ENCODE measurements around the gene VPREB3.

Gene VPREB3, protein sequence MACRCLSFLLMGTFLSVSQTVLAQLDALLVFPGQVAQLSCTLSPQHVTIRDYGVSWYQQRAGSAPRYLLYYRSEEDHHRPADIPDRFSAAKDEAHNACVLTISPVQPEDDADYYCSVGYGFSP

DNA sequence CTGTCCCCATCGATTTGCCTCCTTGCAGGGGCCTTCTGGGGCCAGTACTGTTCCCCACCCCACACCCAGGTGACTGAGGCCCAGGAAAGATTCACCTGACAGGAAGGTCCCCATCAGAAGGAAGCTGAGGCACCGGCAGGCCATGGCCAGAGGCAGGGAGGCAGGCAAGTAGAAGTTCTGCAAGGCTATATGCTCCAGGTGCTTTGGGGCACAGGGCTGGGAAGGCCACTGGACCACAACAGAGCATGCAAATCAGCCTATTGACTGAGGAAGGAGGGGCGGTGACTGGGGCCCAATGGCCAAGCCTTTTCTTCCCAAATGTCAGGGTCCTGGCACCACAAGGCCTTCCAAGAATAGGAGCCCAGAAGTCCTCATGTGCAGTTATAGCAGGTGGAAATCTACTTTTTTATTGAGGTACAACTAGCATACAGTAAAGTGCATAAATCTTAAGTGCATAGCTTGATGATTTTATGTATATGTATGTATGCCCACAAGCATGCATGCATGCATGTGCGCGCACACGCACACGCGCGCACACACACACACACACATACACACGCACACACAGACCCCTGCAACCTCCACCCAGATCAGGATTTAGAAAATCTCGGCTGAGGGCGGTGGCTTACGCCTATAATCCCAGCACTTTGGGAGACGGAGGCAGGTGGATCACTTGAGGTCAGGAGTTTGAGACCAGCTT lies at the start of gene VPREB3:
Gene VPREB3, minus strand, starts transcription at position 206 of the 700 bp plus-strand sequence. Its CDS starts 62 bp downstream, at position 144.
- no peak for DNase-seq (ENCODE audit: low spot score)

DNA sequence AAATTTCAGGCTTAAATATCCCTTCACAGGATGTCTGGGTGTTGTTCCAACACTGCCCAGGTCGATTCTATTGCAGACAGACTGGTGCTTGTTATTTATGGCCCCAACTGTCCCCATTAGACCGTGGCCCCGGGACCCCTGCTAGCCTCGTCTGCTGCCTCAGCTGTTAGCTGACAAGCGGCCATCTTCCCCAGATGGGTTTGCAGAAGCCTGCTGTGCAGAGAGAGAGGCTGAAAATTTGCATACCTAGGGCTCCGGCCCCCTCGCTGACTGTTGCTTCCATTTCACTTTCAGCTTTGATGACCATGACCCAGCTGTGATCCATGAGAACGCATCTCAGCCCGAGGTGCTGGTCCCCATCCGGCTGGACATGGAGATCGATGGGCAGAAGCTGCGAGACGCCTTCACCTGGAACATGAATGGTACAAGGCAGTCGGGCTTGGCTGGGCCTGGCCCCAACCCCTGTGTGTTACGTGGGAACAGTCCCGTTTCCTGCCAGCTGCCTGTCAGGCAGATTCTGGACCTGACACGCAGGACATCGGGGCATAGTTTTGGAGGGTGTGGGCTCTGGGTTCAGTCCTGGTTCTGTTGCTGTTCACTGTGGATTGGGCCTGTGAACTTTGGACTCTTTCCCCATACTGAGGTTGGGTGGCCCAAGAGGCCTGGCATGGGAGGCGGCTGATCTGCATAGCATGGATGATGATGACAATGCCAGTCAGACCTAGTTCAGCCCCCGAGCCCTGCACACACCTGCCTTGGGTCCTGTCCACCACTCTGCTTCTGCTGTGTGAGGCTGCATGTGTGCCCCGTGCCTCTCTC lies 49.0 kb upstream of the VPREB3 start:
- DNase-seq (ENCODE audit: low spot score), result no peak

DNA sequence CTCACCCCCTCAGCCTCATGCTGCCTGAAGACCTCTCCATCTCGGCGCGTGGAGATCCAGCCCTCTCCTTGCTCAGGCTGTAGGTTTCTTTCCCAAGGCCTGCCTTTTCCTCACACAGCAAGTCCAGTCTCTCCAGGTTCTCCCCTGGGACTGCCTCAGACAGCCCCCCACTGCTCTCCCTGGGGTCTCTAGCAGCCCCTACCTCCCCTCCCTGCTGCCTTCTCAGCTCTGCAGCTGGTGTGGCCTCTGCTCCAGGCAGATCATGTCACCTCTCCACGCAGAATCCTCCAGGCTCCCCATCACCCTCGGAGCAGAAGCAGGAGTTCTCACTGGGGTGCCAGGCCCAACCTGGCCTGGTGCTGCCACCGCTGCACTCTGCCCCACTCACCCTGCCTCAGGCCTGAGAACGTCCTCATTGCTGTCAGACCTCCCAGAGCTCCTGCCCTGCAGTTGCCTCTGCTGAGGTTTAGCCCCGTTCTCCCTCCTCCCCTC lies 47.7 kb upstream of the VPREB3 start:
- no peak for DNase-seq (ENCODE audit: low spot score)

DNA sequence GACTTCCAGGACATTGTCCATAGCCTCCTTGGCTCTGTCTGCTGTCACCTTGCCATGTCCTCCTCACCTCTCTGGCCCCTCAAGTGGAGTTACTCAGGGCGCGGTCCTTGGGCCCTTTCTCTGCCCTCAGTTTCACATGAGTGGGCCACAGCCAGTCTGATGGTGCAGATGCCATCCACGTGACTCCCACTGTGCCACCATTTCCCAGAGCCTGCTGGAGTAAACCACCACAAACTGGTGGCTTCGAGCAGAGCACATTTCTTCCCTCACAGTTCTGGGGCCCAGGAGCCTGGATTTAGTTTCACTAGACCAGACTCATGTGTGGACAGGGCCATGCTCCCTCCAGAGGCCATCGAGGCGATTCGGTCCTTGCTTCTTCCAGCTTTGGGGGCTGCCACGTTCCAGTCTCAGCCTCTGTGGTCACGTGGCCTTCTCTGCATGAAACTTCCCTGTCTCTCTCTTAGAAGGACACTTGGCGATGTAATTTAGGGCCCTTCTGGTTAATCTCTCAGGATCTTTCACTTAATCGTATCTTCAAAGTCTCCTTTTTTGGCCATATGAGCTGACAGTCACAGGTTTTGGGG lies 47.1 kb upstream of the VPREB3 start:
- no peak for DNase-seq (ENCODE audit: low spot score)

DNA sequence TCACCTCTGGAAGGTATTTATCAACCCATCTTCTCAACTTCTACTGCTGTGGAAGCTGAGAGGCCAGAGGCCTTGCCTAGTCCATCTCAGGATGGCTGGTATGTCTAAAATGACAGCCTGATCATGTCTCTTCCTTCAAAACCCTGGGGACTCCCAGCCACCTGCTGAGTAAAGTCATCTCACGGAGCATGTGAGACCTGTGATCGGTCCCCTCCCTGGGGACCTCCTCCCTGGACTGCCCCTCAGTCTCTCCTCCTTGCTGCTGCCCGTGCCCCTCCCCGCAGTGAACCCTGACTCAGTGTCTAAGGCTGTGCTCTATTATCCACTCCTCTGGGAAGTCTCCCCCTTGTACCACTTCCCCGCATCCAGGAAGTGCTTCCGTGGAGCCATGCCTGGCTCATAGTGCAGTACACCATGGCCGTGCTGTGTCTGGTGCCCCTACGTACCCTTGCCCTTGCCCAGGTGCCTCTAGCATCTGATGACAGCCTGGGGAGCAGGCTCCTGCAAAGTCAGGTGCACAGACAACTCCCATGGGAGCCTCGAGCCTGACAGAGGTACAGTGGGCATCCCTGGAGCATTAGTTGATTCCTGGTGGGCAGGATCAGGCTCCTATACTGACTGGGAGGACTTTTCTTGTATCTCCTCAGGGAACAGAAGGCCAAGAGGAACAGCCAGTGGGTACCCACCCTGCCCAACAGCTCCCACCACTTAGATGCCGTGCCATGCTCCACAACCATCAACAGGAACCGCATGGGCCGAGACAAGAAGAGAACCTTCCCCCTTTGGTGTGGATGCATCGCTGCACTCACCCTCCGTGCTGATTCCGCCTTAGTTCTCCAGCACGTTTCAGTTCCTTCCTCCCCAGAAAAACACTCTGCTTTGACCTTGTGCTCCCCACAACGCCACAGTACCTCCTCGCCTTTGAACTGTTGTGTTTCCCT lies 46.3 kb upstream of the VPREB3 start:
- DNase-seq (ENCODE audit: low spot score), result no peak

DNA sequence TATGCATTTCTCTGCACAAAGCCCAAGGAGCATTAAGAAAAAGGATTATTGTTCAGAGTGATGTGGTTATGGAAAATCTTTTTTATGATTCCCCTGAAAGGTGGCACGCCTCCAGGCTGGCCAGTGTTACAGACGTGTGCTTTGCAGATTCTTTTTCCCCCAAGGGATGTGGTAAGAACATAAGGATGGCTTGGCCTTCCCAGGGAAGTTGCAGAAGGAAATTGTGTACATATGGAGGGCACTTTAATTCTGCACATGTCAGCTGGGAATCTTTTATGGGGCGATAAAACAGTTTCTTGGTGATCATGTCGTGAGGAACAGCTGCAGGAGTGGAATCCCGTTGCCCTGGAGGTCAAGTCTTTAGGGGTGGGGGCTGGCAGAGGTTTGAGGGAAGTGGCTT lies 42.2 kb upstream of the VPREB3 start:
- DNase-seq (ENCODE audit: low spot score), result no peak

DNA sequence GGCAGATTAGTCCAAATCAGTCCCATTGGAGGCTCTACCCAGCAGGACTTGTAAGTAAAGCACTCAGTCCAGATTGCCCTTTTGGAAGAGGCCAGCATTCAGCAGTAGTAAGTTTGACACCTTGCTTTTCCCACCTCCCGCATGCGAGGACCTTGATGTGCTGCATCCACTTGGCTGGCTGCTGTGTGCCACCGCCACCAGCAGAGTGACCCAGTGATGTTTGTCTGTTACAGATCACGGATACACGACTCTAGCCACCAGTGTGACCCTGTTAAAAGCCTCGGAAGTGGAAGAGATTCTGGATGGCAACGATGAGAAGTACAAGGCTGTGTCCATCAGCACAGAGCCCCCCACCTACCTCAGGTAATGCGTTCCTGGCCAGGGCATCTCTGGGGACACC lies 39.1 kb upstream of the VPREB3 start:
- DNase-seq (ENCODE audit: low spot score), result no peak

DNA sequence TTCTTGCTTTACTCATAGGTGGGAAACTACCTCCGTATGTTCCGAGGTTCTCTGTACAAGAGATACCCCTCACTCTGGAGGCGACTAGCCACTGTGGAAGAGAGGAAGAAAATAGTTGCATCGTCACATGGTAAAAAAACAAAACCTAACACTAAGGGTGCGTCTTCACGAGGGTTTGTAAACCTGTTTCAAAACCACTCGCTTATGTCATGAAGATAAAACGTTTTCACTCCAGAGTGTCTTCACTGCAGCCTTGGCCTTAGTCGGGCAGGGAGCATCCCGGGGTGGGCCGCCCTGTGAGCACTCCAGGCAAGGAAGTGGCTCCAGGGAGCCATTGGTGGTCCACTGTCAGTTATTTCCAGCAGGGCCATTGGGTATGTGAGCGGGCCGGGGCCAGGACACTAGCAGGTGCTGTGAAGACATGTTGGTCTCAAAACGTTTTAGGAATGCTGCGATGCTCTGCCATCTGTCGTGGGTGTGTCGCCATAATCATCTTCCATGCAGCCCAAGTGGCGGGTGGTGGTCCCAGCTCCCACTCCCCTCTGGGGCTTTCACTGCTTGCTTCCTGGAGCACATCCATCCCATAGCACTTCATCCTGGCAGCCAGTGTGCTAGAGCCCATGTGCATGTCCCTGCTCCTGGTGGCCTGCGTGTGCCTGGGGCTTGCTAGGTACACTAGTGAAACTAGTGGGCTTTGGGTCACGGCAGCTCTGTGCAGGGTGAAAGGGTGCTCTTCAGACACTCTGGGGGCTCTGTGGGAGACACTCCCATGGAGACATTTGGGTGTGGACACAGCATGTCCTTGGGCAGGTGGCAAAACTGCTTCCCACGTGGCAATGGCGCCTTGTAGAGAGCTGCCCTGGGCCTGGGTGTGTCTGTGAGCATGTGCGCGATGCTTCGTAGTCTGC lies 37.8 kb upstream of the VPREB3 start:
- no peak for DNase-seq (ENCODE audit: low spot score)

DNA sequence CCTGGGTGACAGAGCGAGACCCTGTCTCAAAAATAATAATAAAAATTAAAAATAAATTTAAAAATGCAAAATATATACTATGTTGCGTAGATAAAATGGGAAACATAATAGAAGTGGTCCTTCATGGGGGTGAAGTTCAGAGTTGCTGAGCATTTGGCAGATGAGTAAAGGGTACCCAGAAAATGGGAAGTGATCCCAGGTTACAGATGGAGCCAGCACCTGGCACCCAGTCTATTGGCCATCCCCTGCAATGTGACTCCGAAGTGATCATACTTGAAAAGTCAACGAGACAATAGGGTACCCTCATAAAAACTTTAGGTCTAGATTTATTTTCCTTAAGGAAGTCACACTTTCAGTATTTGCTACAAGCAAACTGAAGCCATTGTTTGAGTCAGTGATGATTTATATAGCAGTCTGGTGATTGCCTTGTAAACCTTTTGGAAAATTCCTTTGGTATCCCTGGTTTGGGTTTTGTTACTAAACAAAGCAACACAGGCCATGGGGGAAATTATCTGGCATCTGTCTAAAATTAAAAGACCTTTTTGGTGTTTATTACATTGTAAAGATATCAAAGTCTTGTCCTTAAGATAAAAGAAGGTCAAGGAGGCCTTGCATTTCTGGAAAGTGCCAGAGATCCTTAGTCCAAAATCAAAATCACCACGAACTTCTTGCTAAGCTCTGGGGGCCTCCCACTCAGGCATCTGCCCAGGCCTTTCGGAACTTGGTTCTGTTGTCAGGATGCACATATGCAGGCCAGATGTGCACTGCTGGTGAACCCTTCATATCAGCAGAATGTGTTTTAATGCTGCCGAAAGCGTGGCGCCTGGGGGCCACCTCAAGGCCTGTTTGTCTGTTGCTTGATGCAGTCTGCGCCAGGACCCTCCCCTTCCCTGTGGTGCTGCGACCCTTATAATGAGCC lies 36.9 kb upstream of the VPREB3 start:
- no peak for DNase-seq (ENCODE audit: low spot score)

DNA sequence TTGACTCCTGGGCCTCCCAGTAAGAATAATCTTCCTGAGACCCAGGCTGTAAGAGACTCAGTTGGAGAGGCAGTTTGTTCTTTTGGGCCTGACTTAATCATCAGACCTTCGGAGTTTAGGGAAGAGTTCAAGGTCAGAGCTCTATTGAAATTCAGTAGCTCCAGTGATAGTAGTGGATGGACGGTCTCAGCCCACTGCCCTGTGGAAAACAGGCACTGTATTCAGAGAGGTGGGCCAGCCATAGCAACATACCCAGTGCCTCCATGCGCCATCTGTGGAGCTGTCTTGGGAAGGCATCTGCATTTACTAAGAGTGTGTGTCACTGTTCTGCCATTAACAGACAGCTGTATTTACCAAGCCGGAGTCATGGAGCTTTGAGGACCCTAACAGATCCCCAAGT lies 35.4 kb upstream of the VPREB3 start:
- DNase-seq (ENCODE audit: low spot score), result no peak

DNA sequence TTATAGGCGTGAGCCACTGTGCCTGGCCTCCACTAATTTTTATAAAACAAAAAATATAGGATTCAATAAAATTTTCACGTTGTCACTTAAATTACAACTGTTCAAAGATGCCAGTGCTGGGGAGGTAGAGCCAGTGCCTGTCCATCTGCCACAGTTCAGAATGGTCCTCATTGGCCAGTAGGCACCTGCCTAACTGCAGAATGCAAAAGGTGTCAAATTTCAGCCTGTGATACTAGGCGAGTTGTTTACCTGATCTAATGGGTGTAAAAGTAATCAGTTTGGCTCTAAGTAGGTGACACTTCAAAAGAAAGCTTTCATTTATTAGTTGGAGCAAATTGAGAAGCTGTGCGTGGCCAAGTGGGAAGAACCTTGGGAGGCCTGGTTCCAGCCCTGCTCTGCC lies 34.9 kb upstream of the VPREB3 start:
- no peak for DNase-seq (ENCODE audit: low spot score)

DNA sequence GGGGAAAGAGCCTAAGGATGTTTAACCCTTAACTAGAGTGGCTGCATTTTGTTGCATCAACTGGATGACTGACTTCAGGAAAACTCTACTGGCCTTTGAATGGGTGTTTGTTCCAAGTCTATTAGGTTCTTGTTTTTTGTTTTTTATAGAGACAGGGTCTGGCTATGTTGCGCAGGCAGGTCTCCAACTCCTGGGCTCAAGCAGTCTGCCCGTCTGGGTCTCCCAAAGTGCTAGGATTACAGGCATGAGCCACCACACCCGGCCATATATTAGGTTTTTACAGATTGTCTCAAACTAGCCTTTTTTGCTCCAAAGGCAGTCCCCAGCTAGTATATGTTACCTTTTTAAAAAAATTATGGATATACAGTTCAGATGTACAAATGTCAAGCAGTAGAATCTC lies 33.7 kb upstream of the VPREB3 start:
- no peak for DNase-seq (ENCODE audit: low spot score)

DNA sequence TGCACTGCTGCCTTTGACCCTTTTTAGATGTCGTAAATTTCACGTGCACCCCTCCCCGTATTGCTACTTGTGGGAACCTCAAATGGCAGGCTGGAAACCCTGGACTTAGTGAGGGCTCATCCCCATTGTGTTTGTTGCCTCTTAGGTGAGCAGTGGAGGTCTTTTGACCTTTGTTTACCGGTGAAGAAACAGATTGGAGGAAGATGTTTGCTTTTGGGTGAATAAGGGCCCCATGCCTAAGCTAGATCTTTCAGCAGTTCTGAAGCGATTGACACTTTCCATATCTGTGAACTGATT lies 33.3 kb upstream of the VPREB3 start:
- DNase-seq (ENCODE audit: low spot score), result no peak

DNA sequence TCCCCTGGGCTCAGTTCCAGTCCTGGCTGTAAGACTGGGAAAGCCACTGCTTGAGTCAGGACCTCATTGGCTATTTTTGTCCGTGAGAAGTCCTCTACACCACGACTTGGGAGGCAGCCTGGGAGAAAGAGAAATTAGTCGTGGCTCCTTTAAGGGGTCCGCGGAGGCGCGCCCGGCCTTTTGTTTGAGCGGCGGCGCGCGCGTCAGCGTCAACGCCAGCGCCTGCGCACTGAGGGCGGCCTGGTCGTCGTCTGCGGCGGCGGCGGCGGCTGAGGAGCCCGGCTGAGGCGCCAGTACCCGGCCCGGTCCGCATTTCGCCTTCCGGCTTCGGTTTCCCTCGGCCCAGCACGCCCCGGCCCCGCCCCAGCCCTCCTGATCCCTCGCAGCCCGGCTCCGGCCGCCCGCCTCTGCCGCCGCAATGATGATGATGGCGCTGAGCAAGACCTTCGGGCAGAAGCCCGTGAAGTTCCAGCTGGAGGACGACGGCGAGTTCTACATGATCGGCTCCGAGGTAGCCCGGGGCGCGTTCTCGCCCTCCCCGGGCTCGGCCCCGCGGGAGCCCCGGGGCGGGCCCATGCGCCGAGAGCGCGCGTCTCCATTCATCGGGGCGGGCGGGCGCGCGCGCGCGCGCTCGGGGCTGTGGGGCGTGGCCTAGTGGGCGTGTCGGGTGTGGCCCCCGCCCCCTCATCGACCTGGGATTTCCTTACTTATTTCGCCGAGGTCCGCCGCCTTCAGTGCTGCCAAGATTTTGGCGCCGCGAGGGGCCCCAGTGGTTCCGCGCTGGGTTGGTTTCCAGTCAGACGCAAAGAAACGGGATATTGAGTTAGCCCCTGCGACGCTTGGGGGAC lies 32.8 kb upstream of the VPREB3 start, which contains the start of gene SMARCB1:
Gene SMARCB1, plus strand, starts transcription at position 215 of the 848 bp plus-strand sequence. Its CDS starts 204 bp downstream, at position 419.
- DNase-seq (ENCODE audit: low spot score), result peak; percentile 97

DNA sequence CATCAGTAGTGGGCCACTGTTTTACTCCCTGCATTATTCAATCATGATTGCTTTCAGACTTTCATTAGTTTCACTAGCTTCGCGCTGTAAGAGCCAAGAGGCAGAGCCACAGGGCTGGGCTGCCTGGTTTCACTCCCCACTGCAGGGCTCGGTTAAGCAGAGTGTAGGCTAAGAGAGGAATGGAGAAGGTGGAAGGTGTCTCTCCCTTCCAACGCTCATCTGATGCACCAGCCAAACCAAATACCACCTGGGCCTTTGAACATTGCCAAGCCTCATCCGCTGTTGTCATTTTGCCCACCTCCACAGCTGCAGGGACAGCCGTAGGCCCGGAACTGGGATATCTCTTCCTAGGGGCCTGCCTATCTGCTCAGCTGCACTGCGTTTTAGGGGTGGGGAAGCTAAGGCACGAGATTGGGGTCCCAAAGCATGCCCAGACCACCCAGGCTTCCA lies 32.1 kb upstream of the VPREB3 start:
- no peak for DNase-seq (ENCODE audit: low spot score)

DNA sequence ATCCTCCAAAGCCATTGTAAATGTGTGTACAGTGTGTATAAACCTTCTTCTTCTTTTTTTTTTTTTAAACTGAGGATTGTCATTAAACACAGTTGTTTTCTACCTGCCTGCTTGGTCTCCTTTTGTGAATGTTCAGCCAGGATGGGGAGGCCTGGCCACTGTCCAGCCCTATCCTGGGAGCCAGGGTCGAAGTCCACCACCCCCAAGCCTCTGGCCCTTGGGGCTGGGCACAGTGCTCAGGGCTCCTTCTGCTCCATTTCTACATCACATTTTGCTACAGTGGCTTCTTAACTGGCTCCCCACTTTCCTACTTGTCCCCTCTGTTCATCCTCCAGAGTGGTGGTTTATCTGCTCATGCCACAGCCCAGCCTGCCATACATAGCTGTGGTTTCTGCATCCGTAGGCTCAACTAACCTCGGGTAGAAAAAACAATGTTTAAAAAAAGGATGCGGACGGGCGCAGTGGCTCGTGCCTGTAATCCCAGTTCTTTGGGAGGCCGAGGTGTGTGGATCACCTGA lies 30.0 kb upstream of the VPREB3 start:
- no peak for DNase-seq (ENCODE audit: low spot score)

DNA sequence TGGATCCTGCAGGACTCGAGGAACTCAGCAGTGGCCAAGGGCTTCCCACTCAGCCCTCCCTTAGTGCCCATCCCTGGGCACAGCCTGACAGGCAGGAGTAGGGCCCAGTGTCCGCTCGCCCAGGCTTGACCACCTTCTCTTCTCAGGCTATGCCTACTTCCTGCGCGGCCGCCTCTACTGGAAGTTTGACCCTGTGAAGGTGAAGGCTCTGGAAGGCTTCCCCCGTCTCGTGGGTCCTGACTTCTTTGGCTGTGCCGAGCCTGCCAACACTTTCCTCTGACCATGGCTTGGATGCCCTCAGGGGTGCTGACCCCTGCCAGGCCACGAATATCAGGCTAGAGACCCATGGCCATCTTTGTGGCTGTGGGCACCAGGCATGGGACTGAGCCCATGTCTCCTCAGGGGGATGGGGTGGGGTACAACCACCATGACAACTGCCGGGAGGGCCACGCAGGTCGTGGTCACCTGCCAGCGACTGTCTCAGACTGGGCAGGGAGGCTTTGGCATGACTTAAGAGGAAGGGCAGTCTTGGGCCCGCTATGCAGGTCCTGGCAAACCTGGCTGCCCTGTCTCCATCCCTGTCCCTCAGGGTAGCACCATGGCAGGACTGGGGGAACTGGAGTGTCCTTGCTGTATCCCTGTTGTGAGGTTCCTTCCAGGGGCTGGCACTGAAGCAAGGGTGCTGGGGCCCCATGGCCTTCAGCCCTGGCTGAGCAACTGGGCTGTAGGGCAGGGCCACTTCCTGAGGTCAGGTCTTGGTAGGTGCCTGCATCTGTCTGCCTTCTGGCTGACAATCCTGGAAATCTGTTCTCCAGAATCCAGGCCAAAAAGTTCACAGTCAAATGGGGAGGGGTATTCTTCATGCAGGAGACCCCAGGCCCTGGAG lies 29.3 kb upstream of the VPREB3 start:
- no peak for DNase-seq (ENCODE audit: low spot score)

All from HuH-7 (cell line).